Activated CD8-positive, alpha-beta memory T cell treated with anti-CD3 and anti-CD28 coated beads, Interleukin-2, amount 50 U/mL, for 48 hours (primary cell): Measurements from ENCODE around the gene GRID1.

Experiments
- DNase-seq: peaks from one replicate; pipeline ENCODE4 v3.0.0-alpha.2; 2020

Gene GRID1

DNA sequence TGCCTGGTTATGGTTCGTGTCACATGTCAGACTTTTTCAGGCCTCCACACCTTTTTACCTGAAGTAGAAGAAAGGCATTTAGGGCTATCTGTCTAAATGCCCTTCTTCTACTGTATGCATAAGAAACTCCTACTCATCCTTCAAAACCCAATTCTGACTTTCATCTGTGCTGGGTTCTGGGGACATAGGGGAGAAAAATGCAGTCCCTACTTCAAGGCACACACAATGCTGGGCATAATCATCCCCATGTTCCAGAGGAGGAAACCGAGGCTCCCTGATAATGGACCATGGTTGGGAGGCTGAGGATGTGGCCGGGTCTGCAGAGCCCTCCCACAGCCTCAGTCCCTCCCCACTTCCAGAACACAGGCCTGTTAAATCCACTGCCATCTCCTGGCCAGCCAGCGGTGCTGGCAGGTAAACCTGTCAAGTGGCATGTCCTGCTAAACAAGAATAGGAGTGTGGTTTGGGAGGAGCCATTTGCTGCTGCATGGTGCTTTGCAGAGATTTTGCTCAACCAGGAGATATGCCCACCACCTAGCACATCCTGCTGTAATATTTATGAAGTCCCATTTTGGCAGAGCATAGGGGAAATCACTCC is 32.0 kb downstream of the GRID1 start:
- DNase-seq, result no peak

- no peak for DNase-seq
These were observed 32.6 kb downstream of the GRID1 start for GRCh38 chr10:86333826-86334487.

DNA sequence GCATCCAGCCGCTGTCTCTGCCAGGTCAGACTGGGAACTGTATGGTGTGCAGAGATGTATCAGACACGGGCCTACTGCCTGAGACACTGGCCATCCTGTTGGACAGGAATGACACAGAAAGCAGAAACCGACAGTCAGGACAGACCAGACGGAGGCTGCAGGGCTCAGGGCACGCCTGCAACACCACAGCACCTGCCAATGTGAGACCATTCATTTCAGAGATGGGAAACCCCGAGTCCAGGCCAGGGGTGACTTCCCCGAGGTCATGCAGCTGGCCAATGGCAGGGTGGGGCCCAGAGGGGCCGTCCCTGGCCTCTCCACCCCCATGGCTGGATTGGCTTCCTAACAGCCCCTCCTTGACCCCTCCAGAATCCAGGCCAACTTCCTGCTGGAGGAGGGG is 34.7 kb downstream of the GRID1 start:
- DNase-seq, result no peak

- DNase-seq, result no peak
These were observed 35.5 kb downstream of the GRID1 start for GRCh38 chr10:86330778-86331763.

GRCh38 chr10:86329896-86330680 is 36.5 kb downstream of the GRID1 start:
- no peak for DNase-seq

DNA sequence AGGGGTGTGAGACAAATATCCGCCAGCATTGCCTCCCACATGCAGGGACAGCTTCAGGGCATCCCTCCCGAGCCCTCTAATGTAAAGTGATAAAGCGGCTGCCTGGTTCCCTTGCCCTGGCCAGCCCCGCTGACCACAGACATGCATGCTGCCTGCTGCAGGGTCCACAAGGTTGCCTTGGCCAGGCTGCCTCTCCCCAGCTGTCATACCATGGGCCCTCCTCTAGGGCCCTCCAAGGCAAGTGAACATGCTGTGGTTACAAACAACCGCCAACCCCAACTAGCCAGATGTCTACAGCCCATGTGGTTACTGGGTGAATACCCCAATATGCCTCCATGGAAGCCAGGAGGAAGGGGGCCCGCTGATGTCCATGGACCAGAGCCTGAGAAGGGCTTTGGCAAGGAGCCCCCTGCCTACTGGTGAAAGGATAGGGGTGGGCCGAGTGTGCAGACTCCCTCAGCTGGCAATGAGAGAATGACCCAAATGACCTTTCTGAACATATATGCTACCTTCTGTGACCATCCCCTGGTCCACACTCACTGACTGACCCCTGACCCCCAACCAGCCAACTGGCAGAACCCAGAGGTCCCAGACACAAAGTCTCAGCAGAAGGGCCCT is 37.4 kb downstream of the GRID1 start:
- DNase-seq, result no peak

DNA sequence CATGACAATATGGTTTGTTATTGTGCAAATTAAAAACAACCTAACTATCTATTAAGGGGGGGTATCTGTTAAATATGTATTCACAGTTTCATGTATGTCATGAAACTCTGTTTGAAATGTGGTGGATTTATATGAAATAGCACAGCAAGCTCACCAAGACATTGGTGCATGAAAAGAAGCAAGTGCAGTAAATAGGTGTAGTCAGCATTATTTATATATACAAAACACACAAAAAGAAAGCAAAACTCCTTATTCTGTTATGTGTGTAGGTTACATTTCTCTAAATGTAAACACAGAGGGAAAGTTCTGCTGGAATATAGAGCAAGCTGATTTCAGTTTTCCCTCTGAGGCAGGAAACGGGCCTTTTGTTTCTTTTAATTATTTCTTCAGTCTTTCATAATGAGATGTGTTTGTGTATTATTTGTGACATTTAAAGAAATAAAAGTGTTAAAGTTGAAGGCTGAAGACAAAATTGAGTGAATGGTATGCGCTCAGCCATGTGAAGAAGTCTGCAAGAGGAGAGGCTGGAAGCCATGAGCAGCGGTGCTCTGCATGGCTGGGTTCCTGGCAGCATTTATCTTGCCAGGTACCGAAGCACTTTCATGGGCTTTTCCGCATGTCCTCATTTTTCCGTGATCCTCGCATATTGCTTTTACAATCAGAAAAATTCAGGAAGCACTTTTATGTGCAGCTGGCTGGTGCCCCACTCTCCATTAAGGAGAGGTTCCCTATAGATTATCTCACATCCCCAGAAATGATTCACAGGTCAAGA is 38.5 kb downstream of the GRID1 start:
- no peak for DNase-seq

DNA sequence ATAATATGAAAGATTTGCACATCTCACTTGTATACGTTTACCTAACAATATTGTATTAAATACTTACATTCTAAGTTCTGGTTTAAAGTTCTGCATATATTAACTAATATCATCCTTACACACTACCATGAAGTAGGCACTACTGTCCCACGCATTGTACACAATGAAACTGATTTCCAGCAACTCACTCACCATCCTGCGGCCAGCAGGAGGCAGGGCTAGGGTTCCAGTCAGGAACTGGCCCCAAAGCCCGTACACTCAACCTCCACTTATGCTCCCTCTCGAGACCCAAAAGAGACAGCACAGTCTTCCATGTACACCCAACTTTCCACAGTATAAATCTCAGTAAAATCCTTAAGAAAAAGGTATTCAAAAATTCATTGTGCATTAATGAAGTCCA is 41.4 kb downstream of the GRID1 start:
- DNase-seq, result no peak

GRCh38 chr10:86321568-86321967 is 45.0 kb downstream of the GRID1 start:
- no peak for DNase-seq

- no peak for DNase-seq
These were observed 46.9 kb downstream of the GRID1 start for GRCh38 chr10:86319676-86320075.

GRCh38 chr10:86317949-86318725 is 48.5 kb downstream of the GRID1 start:
- DNase-seq, result no peak

GRCh38 chr10:86316990-86317389 is 49.6 kb downstream of the GRID1 start:
- DNase-seq, result no peak

GRCh38 chr10:86316274-86316835 is 50.2 kb downstream of the GRID1 start:
- no peak for DNase-seq

DNA sequence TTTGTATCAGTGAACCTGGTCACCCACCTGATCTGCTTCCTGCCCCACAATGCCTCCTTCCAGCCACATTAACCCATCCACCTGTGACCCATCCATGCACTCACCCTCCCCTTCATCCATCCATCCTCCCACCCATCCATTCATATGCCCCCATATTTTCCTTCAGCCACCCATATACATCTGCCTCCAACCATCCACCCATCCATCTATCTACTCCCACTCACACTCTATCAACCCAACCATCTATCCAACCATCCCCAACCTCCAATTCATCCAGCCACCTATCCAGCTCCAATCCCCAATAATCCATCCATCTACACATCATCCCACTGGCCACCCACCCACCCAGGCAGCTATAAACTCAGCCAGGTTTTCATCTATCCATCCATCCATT is 51.0 kb downstream of the GRID1 start:
- DNase-seq, result no peak

- DNase-seq, result no peak
These were observed 51.7 kb downstream of the GRID1 start for GRCh38 chr10:86314616-86315548.

- no peak for DNase-seq
These were observed 53.0 kb downstream of the GRID1 start for GRCh38 chr10:86313621-86314041.

GRCh38 chr10:86312701-86313270 is 53.8 kb downstream of the GRID1 start:
- no peak for DNase-seq

GRCh38 chr10:86311906-86312305 is 54.7 kb downstream of the GRID1 start:
- no peak for DNase-seq

DNA sequence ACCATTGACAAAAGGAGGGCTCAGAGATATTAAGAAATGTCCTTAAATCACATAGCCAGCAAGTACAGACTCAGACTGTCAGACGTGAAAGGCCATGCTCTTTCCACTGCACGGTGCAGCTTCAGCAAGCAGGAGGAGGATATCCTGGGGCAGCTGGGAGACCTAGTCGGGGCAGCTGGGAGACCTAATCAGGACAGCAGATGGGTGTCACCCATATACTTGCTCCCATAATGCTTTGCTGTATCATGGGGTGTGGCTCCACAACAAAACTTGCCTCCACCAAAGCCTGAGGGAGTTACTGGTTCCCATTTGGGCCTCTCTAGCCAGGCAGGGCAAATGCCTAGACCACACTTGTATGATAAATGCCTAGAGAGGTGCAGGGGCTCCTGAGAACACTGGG is 55.4 kb downstream of the GRID1 start:
- DNase-seq, result no peak
